ENCODE measurements around the gene SMURF2. TPM values are rescaled to one million over a fixed set of nuclear protein-coding genes. Genes with fewer than 3 reads are reported as not detected.
"Not testable (repeated sequence)": the region's sequence is repeated elsewhere in the genome, so short reads cannot be mapped to it uniquely, and the experiment has no call there.

The SMURF2 gene
- total RNA-seq, 1 experiment from 2014 or later, result 70.0 TPM

DNA sequence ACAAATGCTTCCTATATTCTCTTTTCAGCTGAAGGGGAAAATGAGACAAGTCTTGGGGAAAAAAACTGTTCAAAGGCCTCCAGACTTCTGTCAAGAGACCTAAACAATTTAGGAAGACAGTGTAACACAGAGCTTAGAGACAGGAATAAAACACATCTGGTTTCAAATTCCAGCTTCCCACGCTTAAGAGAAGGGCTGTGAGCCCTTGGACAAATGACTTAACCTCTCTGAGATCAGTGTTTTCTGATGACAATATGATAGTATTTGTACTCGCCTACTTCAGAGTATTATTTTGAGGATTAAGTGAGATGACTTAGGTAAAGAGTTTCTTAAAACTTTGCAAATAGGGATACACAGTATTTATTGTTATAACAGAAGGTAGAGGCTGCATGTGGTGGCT, 29.5 kb downstream of the SMURF2 start:
- no peak for DNase-seq (ENCODE audit: low read depth)

- no peak for DNase-seq (ENCODE audit: low read depth)
Measured at GRCh38 chr17:64632194-64632593, 29.9 kb downstream of the SMURF2 start.

GRCh38 chr17:64630309-64631223, 31.5 kb downstream of the SMURF2 start:
- no peak for DNase-seq (ENCODE audit: low read depth)

DNA sequence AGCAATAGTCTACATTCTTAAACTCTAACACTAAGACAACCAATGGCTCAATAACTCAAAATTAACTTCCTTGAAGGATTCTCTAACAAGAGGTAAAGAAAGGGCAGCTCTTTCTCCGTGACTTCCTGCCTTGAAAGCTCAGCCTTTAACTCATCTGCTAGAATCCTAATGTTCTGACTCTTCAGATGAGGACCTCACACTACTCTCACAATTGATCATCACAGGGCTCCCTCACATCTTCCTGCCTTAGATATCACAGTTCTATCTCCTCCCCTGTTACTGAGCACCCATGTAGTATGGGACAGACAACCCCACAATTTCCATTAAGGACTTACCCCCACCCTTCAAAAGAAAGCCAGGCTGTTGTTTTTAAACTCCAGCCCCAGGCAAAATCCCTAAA, 33.5 kb downstream of the SMURF2 start:
- DNase-seq (ENCODE audit: low read depth), result no peak

DNA sequence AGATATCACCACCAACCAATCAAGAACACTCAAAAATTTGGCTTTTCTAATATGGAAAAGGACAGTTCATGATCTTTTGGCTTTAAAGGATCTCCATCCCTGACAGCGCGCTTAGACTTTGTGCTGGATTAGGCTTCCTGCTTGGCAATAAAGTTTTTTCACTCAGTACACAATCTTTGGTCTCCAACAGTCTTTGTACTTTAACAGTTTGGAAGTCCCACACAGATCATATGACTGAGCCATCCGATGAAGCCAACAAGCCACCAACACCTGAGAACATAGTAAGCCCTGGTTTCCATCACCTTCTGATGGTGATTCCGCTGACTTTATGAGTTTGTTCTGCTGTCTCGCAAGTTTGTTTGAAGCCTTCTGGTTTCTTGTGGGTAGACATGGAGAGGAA, 34.3 kb downstream of the SMURF2 start:
- DNase-seq (ENCODE audit: low read depth), result no peak

DNA sequence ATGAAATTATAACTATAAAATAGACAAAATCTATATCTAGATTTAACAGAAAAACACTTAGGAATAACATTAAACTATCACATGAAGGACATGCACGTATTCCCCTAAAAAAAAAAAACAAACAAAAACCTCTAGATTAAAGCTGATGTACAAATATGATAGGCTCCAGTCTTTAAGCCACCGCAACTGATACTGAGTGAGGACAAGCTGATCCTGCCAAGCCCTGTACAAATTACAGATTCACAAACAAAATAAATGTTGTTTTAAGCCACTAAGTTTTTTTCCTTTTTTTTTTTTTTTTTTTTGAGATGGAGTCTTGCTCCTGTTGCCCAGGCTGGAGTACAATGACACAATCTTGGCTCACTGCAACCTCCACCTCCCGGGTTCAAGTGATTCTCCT, 35.3 kb downstream of the SMURF2 start:
- no peak for DNase-seq (ENCODE audit: low read depth)

DNA sequence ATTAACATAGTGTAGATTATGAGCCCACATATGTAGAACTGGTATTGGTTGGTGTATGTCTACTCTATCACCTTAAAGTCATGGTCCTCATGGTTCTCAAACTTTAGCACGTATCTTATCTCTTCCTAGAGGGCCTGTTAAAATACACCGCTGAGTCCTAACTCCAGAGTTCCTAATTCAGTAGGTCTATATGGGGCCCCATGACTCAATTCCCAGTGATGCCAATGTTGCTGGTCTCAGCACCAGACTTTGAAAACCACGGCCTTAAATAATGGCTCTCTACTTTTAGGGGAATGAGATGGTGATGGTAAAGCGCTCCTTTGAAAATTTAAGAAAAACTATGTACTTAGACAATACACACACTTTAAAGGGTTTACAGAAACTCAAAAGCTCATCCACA, 36.6 kb downstream of the SMURF2 start:
- no peak for DNase-seq (ENCODE audit: low read depth)

DNA sequence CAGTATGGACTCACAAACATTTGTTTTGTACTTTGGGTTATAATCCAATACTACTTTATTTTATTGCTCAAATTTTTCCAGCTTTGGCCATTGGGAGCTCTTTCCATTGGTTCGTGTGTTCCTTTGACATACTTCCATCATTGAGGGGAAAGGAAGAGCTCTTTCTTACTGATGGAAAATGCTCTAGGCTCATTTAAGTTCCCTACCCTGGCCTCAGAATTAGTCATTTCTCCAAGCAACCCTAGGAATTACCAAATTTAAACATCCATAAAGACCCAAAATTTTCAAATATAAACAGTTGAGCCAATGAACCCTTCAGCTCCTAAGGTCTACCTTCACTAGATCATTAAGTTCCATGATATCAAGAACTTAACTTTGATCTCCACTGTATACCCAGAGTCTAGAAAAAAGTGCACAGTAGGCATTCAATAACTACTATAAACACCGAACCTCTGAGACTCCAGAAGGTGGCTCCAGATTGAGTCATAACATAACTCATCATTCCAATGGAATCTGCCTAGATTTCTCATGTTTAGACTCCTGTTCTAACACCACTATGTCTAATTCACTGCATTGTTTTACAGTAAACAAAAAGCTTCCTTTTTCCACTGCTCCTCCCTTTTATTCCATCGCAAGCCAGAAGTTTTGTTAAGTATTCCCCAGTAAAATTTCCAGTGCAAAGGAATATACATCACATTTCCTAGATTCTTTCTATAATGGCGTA, 39.0 kb downstream of the SMURF2 start:
- peak; percentile 86 for DNase-seq (ENCODE audit: low read depth)

- no peak for DNase-seq (ENCODE audit: low read depth)
Measured at GRCh38 chr17:64621772-64622171, 40.3 kb downstream of the SMURF2 start.

DNA sequence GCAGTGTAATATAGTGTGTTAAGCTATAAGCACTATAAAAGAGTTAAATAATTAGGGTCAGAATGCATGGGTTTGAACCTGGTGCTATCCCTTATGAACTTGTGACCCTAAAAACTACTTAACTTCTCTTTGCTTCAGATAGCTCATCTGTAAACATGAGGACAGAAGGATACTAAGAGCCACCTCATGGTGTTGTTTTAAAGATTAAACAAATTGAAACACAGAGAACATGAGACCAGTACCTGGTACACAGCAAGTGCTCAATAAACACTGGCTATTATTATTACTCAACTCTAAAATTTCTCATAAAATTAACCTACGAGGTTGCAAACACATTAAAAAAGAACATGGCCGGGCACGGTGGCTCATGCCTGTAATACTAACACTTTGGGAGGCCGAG, 43.3 kb downstream of the SMURF2 start:
- DNase-seq (ENCODE audit: low read depth), result no peak

DNA sequence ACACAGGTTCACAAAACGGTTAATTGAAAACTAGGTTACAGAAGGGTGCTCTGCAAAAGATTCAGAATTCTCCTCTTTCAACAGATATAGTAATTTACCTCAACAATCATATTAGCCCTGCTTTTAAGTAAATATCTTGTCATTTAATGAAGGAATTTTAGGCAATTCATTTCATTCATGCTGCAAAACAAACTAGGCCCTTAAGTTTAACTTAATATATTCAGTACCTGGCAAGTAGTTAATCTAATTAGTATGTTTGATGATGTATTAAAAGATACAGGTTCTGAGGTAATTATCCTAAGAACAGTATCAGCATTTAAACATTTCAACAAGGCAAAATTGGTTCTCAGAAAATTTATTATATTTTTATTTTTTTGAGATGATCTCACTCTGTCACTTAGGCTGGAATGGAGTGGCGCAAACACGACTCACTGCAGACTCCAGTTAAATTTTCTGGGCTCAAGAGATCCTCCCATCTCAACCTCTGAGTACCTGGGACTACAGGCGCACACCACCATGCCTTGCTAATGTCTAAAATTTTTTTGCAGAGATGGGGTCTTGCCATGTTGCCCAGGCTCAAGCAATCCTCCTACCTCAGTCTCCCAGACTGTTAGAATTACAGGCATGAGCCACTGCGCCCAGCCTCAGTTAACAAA, 44.9 kb downstream of the SMURF2 start:
- no peak for DNase-seq (ENCODE audit: low read depth)

- peak; percentile 31 for DNase-seq (ENCODE audit: low read depth)
Measured at GRCh38 chr17:64615028-64615677, 47.0 kb downstream of the SMURF2 start.

DNA sequence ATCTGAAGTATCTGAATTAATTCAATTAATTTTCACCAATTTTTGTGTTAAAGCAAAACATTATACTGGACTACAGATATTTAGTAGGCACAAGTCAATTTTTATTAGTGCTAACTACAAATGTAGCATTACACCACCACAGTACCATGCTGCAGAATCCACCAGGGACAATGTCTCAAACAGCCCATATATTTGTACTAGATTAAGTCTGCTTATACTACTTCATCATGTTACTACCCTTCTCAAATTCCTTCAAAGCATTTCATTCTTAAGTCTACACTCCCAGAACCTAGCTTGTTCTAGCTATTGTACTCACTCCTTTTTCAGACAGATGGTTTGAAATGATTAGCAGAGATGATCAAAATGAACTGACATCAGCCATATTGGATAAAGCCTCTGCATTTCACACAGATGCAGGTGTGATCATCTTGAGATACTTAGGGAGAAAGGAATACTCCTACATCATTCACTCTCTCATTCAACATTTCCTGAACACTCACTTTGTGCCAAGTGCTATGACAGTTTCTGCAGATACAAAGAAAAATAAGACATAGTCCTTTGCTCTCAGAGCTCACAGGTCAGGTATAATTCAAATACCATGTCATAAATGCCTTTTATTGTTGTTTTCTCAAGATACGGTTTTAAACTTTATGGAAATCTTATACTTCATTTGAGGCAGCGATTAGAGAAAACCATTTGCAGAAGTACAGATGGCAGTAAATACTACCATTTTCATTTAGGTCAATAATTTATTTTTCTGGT, 47.7 kb downstream of the SMURF2 start:
- DNase-seq (ENCODE audit: low read depth), result peak; percentile 25

- no peak for DNase-seq (ENCODE audit: low read depth)
Measured at GRCh38 chr17:64611369-64611768, 50.7 kb downstream of the SMURF2 start.

DNA sequence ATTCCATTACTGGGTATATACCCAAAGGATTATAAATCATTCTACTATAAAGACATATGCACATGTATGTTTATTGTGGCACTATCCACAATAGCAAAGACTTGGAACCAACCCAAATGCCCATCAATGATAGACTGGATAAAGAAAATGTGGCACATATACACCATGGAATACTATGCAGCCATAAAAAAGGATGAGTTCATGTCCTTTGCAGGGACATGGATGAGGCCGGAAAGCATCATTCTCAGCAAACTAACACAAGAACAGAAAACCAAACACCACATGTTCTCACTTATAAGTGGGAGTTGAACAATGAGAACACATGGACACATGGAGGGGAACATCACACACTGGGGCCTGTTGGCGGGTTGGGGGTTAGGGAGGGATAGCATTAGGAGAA, 51.9 kb downstream of the SMURF2 start:
- not testable (repeated sequence) for DNase-seq (ENCODE audit: low read depth)

DNA sequence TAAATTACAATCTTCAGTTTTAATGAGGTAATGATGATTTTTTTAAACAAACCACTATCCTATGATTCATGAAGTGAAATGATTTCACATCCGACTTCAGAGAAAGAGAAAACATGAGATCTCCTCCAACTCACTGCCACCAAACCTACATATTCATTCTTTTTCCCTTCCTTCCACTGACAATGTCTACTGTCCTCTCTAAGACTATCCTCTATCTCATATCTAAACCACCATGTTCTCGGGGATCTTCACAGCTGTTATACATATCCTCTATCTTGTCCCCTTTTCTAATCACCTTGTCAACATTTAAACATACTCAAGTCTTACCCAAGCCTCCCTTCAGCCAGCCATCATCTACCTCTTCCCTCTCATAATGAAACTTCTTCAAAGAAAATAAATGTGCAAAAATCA, 53.5 kb downstream of the SMURF2 start:
- peak; percentile 50 for DNase-seq (ENCODE audit: low read depth)

DNA sequence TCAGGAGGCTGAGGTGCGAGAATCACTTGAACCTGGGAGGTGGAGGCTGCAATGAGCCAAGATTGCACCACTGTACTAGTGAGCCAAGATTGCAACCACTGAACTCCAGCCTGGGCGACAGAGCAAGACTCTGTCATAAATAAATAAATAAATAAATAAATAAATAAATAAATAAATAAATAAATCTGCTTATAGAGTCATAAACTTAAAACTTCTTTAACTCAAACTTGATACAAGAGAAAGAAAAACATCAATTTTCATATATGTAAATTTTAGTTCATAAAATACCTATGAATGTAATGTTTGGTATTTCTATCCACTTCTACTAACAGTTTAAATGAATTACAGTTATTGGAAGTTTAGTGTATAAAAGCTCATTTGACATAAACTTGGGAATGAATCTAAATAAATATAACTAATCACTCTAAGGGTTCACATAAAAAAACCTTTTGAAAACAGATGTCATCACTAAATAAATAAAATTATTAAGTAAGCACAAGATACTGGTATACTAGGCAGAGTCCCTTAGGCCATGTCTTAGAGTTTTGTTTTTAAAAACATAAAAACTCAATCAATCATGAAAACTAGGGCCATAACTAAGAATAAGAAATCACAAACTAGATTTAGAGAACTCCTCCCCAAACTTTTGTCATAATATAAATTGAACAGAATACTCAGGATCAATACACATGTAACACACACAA, 54.1 kb downstream of the SMURF2 start:
- no peak for DNase-seq (ENCODE audit: low read depth)

DNA sequence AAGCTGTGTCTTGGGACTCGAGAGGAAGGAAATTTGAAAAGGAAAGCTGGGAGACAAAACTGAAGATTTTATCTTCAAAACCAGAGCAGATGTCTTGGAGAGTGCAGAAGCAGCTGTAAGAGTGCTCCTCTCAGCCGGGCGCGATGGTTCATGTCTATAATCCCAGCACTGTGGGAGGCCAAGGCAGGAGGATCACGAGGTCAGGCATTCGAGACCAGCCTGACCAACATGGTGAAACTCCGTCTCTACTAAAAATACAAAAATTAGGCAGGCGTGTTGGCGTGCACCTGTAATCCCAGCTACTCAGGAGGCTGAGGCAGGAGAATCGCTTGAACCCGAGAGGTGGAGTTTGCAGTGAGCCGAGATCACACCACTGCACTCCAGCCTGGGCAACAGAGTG, 57.6 kb downstream of the SMURF2 start:
- not testable (repeated sequence) for DNase-seq (ENCODE audit: low read depth)

DNA sequence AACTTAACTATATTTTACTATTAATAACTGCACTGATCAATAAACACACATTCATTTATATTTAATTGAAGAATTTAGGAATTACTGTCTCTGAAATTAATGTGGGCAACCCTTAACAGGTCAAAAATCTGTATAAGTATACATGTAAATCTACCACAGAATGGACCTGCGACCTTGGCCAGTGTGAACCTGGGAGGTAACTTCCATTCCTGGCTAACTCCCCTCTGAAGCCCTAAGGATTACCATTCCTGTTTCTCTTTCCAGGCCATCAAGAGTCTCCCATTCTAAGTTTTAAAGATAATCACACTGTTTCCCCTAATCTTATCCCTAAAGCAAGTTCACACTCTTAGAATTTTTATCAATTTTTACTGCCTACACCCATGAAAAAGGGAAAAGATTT, 58.1 kb downstream of the SMURF2 start:
- no peak for DNase-seq (ENCODE audit: low read depth)

DNA sequence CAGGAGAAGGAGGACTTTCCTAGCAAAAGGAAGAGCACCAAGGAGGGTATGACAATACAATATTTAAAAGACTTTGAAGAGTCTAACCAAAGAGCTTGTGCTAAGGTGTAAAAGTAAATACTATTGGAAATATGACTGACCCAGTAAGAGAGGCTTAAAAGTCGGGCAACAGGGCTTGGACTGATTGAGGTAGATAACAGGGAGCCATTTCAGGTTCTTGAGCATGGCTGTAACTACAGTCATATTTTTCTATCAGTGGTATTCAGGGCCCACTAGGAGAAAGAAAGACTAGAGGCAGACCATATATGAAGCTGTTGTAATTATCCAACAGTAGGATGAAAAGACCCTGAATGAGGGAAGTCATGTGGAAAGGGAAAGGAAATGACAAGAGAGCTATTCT, 62.3 kb downstream of the SMURF2 start:
- no peak for DNase-seq (ENCODE audit: low read depth)
